ENCODE measurements around the gene PTPRN2.

The PTPRN2 gene

DNA sequence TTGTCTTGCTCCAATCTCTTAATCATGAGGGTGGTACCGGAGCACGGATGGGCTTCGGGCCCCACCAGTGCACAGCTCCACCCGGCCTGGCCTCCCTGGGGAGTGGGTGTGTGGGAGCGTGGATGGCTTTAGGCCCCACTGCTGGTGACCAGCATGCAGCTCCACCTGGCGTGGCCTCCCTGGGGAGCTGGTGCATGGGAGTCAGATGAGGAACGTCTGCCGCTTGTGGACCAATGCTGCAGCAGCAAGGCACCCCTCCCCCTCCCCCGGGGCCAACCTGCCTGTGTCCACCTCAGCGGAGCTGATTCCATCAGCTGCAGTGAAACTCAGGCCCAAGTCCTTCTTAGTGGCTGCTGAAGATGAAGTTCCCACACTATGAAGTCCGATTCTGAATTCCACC is 511.4 kb downstream of the PTPRN2 start:
- no peak overlapping the region for H3K4me3 ChIP-seq (ENCODE audit: low read depth, low read length)
- no peak for DNase-seq (ENCODE audit: low read depth)
- no peak for TF ChIP-seq POLR2A (IDR thresholded peaks at IDR 0.05; ENCODE audit: extremely low read depth, insufficient read length)
- no peak for TF ChIP-seq MYC (IDR thresholded peaks at IDR 0.05; ENCODE audit: low read depth, low read length)
- TF ChIP-seq, protein P1, sequence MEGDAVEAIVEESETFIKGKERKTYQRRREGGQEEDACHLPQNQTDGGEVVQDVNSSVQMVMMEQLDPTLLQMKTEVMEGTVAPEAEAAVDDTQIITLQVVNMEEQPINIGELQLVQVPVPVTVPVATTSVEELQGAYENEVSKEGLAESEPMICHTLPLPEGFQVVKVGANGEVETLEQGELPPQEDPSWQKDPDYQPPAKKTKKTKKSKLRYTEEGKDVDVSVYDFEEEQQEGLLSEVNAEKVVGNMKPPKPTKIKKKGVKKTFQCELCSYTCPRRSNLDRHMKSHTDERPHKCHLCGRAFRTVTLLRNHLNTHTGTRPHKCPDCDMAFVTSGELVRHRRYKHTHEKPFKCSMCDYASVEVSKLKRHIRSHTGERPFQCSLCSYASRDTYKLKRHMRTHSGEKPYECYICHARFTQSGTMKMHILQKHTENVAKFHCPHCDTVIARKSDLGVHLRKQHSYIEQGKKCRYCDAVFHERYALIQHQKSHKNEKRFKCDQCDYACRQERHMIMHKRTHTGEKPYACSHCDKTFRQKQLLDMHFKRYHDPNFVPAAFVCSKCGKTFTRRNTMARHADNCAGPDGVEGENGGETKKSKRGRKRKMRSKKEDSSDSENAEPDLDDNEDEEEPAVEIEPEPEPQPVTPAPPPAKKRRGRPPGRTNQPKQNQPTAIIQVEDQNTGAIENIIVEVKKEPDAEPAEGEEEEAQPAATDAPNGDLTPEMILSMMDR (IDR thresholded peaks at IDR 0.05; ENCODE audit: low read depth, low read length): no peak

DNA sequence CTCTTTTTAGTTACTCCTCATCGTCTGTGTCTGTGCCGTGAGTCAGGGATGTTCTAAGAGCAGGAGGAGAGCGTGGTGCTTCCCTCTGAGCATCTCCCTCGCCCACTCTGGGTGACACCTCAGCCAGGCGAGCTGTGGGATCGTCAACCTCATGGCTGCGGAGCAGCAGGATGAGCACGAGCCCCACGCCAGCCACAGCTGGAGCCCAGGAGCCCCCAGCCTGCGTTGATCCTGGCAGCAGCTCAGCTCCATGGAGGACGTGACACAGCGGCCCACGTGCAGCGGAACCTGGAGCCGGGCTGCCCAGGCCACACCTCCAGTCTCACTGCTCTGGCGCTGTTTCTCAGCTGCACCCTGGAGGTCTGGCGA is 512.0 kb downstream of the PTPRN2 start:
- no peak overlapping the region for H3K4me3 ChIP-seq (ENCODE audit: low read depth, low read length)
- TF ChIP-seq, protein P1 (IDR thresholded peaks at IDR 0.05; ENCODE audit: low read depth, low read length): no peak
- no peak for TF ChIP-seq MYC (IDR thresholded peaks at IDR 0.05; ENCODE audit: low read depth, low read length)
- no peak for TF ChIP-seq MAX (IDR thresholded peaks at IDR 0.05; ENCODE audit: low read depth, low read length)
- no peak for TF ChIP-seq POLR2A (IDR thresholded peaks at IDR 0.05; ENCODE audit: extremely low read depth, insufficient read length)
- no peak for DNase-seq (ENCODE audit: low read depth)

DNA sequence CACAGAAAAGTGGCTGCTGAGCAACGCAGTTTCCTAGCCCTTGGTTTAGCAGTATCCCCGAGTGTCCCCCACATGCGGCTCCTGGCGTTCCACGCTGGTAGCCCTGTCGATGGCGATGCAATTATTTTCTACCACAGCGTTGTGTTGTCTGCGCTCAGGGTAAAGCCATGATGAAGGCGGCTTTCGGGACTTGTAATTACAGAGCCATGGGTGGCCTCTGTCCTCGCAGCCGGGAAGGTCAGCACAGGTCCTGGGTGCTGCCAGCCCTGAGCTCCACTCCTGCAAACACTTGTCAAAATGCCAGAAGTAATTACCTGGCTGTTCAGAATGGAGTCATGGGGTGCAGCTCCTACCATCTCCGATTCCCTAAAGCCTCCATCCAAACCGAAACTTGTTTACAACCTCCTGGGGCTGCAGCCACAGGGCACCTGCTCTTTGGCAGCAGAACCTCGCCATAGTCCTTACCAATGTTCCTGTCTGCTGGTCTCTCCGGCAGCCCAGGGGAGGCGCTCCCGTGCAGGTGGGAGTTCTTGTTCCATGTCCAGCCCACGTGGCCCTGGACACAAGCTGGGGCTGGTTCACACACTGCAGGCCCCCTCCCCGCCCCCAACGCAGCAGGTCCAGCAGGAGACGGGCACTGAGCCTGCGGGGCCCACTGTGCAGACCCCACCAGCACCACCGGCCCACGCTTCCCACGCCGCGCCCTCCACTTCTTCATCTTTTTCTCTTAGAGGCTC is 512.6 kb downstream of the PTPRN2 start:
- DNase-seq (ENCODE audit: low read depth): no peak
- no peak overlapping the region for H3K4me3 ChIP-seq (ENCODE audit: low read depth, low read length)
- TF ChIP-seq POLR2A (IDR thresholded peaks at IDR 0.05; ENCODE audit: extremely low read depth, insufficient read length) (no peak), MAX (IDR thresholded peaks at IDR 0.05; ENCODE audit: low read depth, low read length) (no peak), MYC (IDR thresholded peaks at IDR 0.05; ENCODE audit: low read depth, low read length) (no peak)
- TF ChIP-seq, protein P1 (IDR thresholded peaks at IDR 0.05; ENCODE audit: low read depth, low read length): no peak

- no peak for DNase-seq (ENCODE audit: low read depth)
- H3K4me3 ChIP-seq (ENCODE audit: low read depth, low read length): no peak overlapping the region
- TF ChIP-seq MAX (IDR thresholded peaks at IDR 0.05; ENCODE audit: low read depth, low read length) (no peak), POLR2A (IDR thresholded peaks at IDR 0.05; ENCODE audit: extremely low read depth, insufficient read length) (no peak), MYC (IDR thresholded peaks at IDR 0.05; ENCODE audit: low read depth, low read length) (no peak)
- TF ChIP-seq, protein P1 (IDR thresholded peaks at IDR 0.05; ENCODE audit: low read depth, low read length): no peak
These were observed 513.5 kb downstream of the PTPRN2 start for GRCh38 chr7:158073845-158074840.

- TF ChIP-seq POLR2A (IDR thresholded peaks at IDR 0.05; ENCODE audit: extremely low read depth, insufficient read length) (no peak), MYC (IDR thresholded peaks at IDR 0.05; ENCODE audit: low read depth, low read length) (no peak), MAX (IDR thresholded peaks at IDR 0.05; ENCODE audit: low read depth, low read length) (no peak)
- TF ChIP-seq, protein P1 (IDR thresholded peaks at IDR 0.05; ENCODE audit: low read depth, low read length): no peak
- no peak for DNase-seq (ENCODE audit: low read depth)
- H3K4me3 ChIP-seq (ENCODE audit: low read depth, low read length): no peak overlapping the region
These were observed 514.5 kb downstream of the PTPRN2 start for GRCh38 chr7:158072991-158073730.
